HepG2 (cell line): ENCODE results near the gene TRIM31. TPM values are rescaled to one million over a fixed set of nuclear protein-coding genes. Genes with fewer than 3 reads are reported as not detected.

ENCODE experiments used
- FOXA3 ChIP-seq: IDR thresholded peaks from 2 replicates; pipeline ENCODE4 v1.6.1; 2016; ENCODE audit warnings: missing genetic modification reagents, missing compliant biosample characterization
- MTERF4 ChIP-seq: sonication (generic); formaldehyde crosslinking; IDR thresholded peaks from 2 replicates; pipeline ENCODE4 v1.8.0; 2023; ENCODE audit warnings: mild to moderate bottlenecking, missing genetic modification reagents
- POGZ ChIP-seq: sonication (generic); formaldehyde crosslinking; IDR thresholded peaks from 2 replicates; pipeline ENCODE4 v1.4.0; 2020; ENCODE audit warnings: mild to moderate bottlenecking, missing genetic modification reagents
- SMARCC2 ChIP-seq: fragments of 450-650 bp; IDR thresholded peaks from 2 replicates; pipeline ENCODE4 v1.6.1; 2017; ENCODE audit warnings: antibody characterized with exemption, mild to moderate bottlenecking
- TBX2 ChIP-seq: sonication (generic); formaldehyde crosslinking; IDR thresholded peaks from 2 replicates; pipeline ENCODE4 v1.5.0; 2020; ENCODE audit warnings: missing genetic modification reagents, mild to moderate bottlenecking, borderline replicate concordance
- ZBTB44 ChIP-seq: sonication (generic); formaldehyde crosslinking; IDR thresholded peaks from 2 replicates; pipeline ENCODE4 v1.4.0; 2020; ENCODE audit warnings: missing genetic modification reagents
- ZNF318 ChIP-seq: sonication (generic); formaldehyde crosslinking; IDR thresholded peaks from 2 replicates; pipeline ENCODE4 v1.4.0; 2020; ENCODE audit warnings: mild to moderate bottlenecking, missing genetic modification reagents
- ZNF619 ChIP-seq: sonication (generic); formaldehyde crosslinking; IDR thresholded peaks from 2 replicates; pipeline ENCODE4 v1.4.0; 2020; ENCODE audit warnings: mild to moderate bottlenecking, missing genetic modification reagents
- ZNF646 ChIP-seq: sonication (generic); formaldehyde crosslinking; IDR thresholded peaks from 2 replicates; pipeline ENCODE4 v1.9.0; 2021; ENCODE audit warnings: mild to moderate bottlenecking, missing genetic modification reagents
- ZSCAN29 ChIP-seq: sonication (generic); formaldehyde crosslinking; conservative IDR thresholded peaks from 2 replicates; pipeline ENCODE4 v1.4.0; 2020; ENCODE audit warnings: mild to moderate bottlenecking, missing genetic modification reagents
- polyA plus RNA-seq, 8 experiments: library from polyadenylated mRNA; depleted of rRNA in 3 of 8; stranded (reverse) in 7 of 8; unstranded in 1 of 8; fragments of >200 nt; fragmentation: Illumina TruSeq in 4 of 8; extraction: Trizol in 4 of 8; gene quantifications; 2 replicates each; pipeline versions ENCODE4 v1.2.1 to v1.2.3, GENCODE V29; 2011 to 2016; ENCODE audit warnings: low read depth in 4 of 8, missing spikeins in 1 of 8, mixed read lengths in 1 of 8; ENCODE audit not compliant: insufficient read depth in 1 of 8
- total RNA-seq, 5 experiments: library from RNA; depleted of rRNA; stranded (reverse); fragments of >200 nt; fragmentation: Illumina TruSeq; extraction: Trizol; gene quantifications; 2 replicates each; pipeline ENCODE4 v1.2.3, GENCODE V29; 2016; ENCODE audit warnings: low read depth in 1 of 5

The TRIM31 gene
- total and polyA plus RNA-seq, 2 of the 13 experiments (the other 11 are each of a cell fraction or from before 2014, with no cell fraction given), result 0.13 to 0.51 TPM

GRCh38 chr6:30061092-30061857 lies 51.6 kb downstream of the TRIM31 start, which contains the start of gene POLR1H (continued):
- TF ChIP-seq ZNF318 (CRISPR knock-in tag) (no peak), ZSCAN29 (peak; percentile 80; the same call in 1 of the 2 replicates), ZBTB44 (CRISPR knock-in tag) (0 out of 2 replicates have a peak, but pooled peaks have one; percentile 54), TBX2 (CRISPR knock-in tag) (peak; percentile 37; the same call in 1 of the 2 replicates), POGZ (CRISPR knock-in tag) (peak; percentile 87), ZNF646 (CRISPR knock-in tag) (no peak; the same call in 1 of the 2 replicates), FOXA3 (CRISPR knock-in tag) (peak; percentile 84), ZNF619 (CRISPR knock-in tag) (peak; percentile 77; the same call in 1 of the 2 replicates), SMARCC2 (no peak), MTERF4 (CRISPR knock-in tag) (peak; percentile 80)
